ENCODE measurements around the gene GPN1.
"Not testable (repeated sequence)": the region's sequence is repeated elsewhere in the genome, so short reads cannot be mapped to it uniquely, and the experiment has no call there.

The GPN1 gene

GRCh38 chr2:27664622-27665363 is 35.9 kb downstream of the GPN1 start:
- Histone ChIP-seq H3K27me3 (ENCODE audit: control insufficient read depth in 1 of 2, insufficient read depth in 2 of 2, low read length in 2 of 2) (no peaks in the 10 kb centered on the region), H3K27ac (ENCODE audit: low read depth, low read length) (no peak overlapping the region), H3K36me3 (ENCODE audit: control insufficient read depth in 1 of 2, insufficient read depth in 2 of 2, low read length in 2 of 2) (peaks cover 15 to 45% of the 10 kb centered on the region in 2 donors), H3K4me3 (ENCODE audit: low read depth in 1 of 2, low read length in 2 of 2) (peak overlapping the region; percentile 95), H3K9ac (ENCODE audit: low read depth in 1 of 2, low read length in 2 of 2) (peak overlapping the region; percentile 79 to 93), H3K9me3 (ENCODE audit: control insufficient read depth in 1 of 2, low read length in 2 of 2) (no peaks in the 10 kb centered on the region), H3K4me1 (ENCODE audit: control insufficient read depth in 1 of 2, insufficient read depth in 2 of 2, low read length in 2 of 2) (peaks cover 17 to 28% of the 10 kb centered on the region in 2 donors)

- Histone ChIP-seq H3K27me3 (ENCODE audit: control insufficient read depth in 1 of 2, insufficient read depth in 2 of 2, low read length in 2 of 2) (no peaks in the 10 kb centered on the region), H3K9ac (ENCODE audit: low read depth in 1 of 2, low read length in 2 of 2) (no peak overlapping the region), H3K4me3 (ENCODE audit: low read depth in 1 of 2, low read length in 2 of 2) (no peak overlapping the region), H3K27ac (ENCODE audit: low read depth, low read length) (no peak overlapping the region), H3K9me3 (ENCODE audit: control insufficient read depth in 1 of 2, low read length in 2 of 2) (no peaks in the 10 kb centered on the region), H3K36me3 (ENCODE audit: control insufficient read depth in 1 of 2, insufficient read depth in 2 of 2, low read length in 2 of 2) (peaks cover 18 to 28% of the 10 kb centered on the region in 2 donors), H3K4me1 (ENCODE audit: control insufficient read depth in 1 of 2, insufficient read depth in 2 of 2, low read length in 2 of 2) (peaks cover 12 to 24% of the 10 kb centered on the region in 2 donors)
Measured at GRCh38 chr2:27667446-27667845, 38.6 kb downstream of the GPN1 start.

GRCh38 chr2:27671235-27671634 is 42.4 kb downstream of the GPN1 start:
- no peak overlapping the region for H3K9ac ChIP-seq (ENCODE audit: low read depth in 1 of 2, low read length in 2 of 2)
- no peaks in the 10 kb centered on the region for H3K27me3 ChIP-seq (ENCODE audit: control insufficient read depth in 1 of 2, insufficient read depth in 2 of 2, low read length in 2 of 2)
- peaks cover 23 to 48% of the 10 kb centered on the region in 2 donors for H3K36me3 ChIP-seq (ENCODE audit: control insufficient read depth in 1 of 2, insufficient read depth in 2 of 2, low read length in 2 of 2)

GRCh38 chr2:27672723-27673486 is 44.1 kb downstream of the GPN1 start:
- Histone ChIP-seq H3K4me1 (ENCODE audit: control insufficient read depth in 1 of 2, insufficient read depth in 2 of 2, low read length in 2 of 2) (no peaks in the 10 kb centered on the region), H3K4me3 (ENCODE audit: low read depth in 1 of 2, low read length in 2 of 2) (no peak overlapping the region), H3K9me3 (ENCODE audit: control insufficient read depth in 1 of 2, low read length in 2 of 2) (no peaks in the 10 kb centered on the region), H3K27ac (ENCODE audit: low read depth, low read length) (no peak overlapping the region), H3K27me3 (ENCODE audit: control insufficient read depth in 1 of 2, insufficient read depth in 2 of 2, low read length in 2 of 2) (no peaks in the 10 kb centered on the region), H3K36me3 (ENCODE audit: control insufficient read depth in 1 of 2, insufficient read depth in 2 of 2, low read length in 2 of 2) (peaks cover 25 to 55% of the 10 kb centered on the region in 2 donors), H3K9ac (ENCODE audit: low read depth in 1 of 2, low read length in 2 of 2) (no peak overlapping the region)

More at GRCh38 chr2:27671235-27671634, 42.4 kb downstream of the GPN1 start:
- no peak overlapping the region for H3K27ac ChIP-seq (ENCODE audit: low read depth, low read length)
- H3K9me3 ChIP-seq (ENCODE audit: control insufficient read depth in 1 of 2, low read length in 2 of 2) = no peaks in the 10 kb centered on the region
- H3K4me1 ChIP-seq (ENCODE audit: control insufficient read depth in 1 of 2, insufficient read depth in 2 of 2, low read length in 2 of 2) = no peaks in the 10 kb centered on the region
- no peak overlapping the region for H3K4me3 ChIP-seq (ENCODE audit: low read depth in 1 of 2, low read length in 2 of 2)

- H3K4me3 ChIP-seq (ENCODE audit: low read depth in 1 of 2, low read length in 2 of 2) = no peak overlapping the region
- H3K36me3 ChIP-seq (ENCODE audit: control insufficient read depth in 1 of 2, insufficient read depth in 2 of 2, low read length in 2 of 2) = peaks cover 15 to 57% of the 10 kb centered on the region in 2 donors
- peaks cover 6 to 10% of the 10 kb centered on the region in 2 donors for H3K4me1 ChIP-seq (ENCODE audit: control insufficient read depth in 1 of 2, insufficient read depth in 2 of 2, low read length in 2 of 2)
- H3K9ac ChIP-seq (ENCODE audit: low read depth in 1 of 2, low read length in 2 of 2) = no peak overlapping the region
- no peaks in the 10 kb centered on the region for H3K27me3 ChIP-seq (ENCODE audit: control insufficient read depth in 1 of 2, insufficient read depth in 2 of 2, low read length in 2 of 2)
- H3K27ac ChIP-seq (ENCODE audit: low read depth, low read length) = no peak overlapping the region
- H3K9me3 ChIP-seq (ENCODE audit: control insufficient read depth in 1 of 2, low read length in 2 of 2) = no peaks in the 10 kb centered on the region
Measured at GRCh38 chr2:27680571-27680970, 51.7 kb downstream of the GPN1 start.

GRCh38 chr2:27681841-27682240 is 53.0 kb downstream of the GPN1 start:
- H3K27ac ChIP-seq (ENCODE audit: low read depth, low read length) = no peak overlapping the region
- no peak overlapping the region for H3K9ac ChIP-seq (ENCODE audit: low read depth in 1 of 2, low read length in 2 of 2)
- no peak overlapping the region for H3K4me3 ChIP-seq (ENCODE audit: low read depth in 1 of 2, low read length in 2 of 2)
- H3K4me1 ChIP-seq (ENCODE audit: control insufficient read depth in 1 of 2, insufficient read depth in 2 of 2, low read length in 2 of 2) = peaks cover 6 to 10% of the 10 kb centered on the region in 2 donors
- H3K36me3 ChIP-seq (ENCODE audit: control insufficient read depth in 1 of 2, insufficient read depth in 2 of 2, low read length in 2 of 2) = peaks cover 16 to 56% of the 10 kb centered on the region in 2 donors
- no peaks in the 10 kb centered on the region for H3K9me3 ChIP-seq (ENCODE audit: control insufficient read depth in 1 of 2, low read length in 2 of 2)
- H3K27me3 ChIP-seq (ENCODE audit: control insufficient read depth in 1 of 2, insufficient read depth in 2 of 2, low read length in 2 of 2) = no peaks in the 10 kb centered on the region

- H3K27me3 ChIP-seq (ENCODE audit: control insufficient read depth in 1 of 2, insufficient read depth in 2 of 2, low read length in 2 of 2); H3K9ac ChIP-seq (ENCODE audit: low read depth in 1 of 2, low read length in 2 of 2); H3K9me3 ChIP-seq (ENCODE audit: control insufficient read depth in 1 of 2, low read length in 2 of 2); H3K4me3 ChIP-seq (ENCODE audit: low read depth in 1 of 2, low read length in 2 of 2); H3K4me1 ChIP-seq (ENCODE audit: control insufficient read depth in 1 of 2, insufficient read depth in 2 of 2, low read length in 2 of 2); H3K27ac ChIP-seq (ENCODE audit: low read depth, low read length): not testable (repeated sequence)
- peaks cover 16 to 57% of the 10 kb centered on the region in 2 donors for H3K36me3 ChIP-seq (ENCODE audit: control insufficient read depth in 1 of 2, insufficient read depth in 2 of 2, low read length in 2 of 2)
Measured at GRCh38 chr2:27682334-27682771, 53.5 kb downstream of the GPN1 start.

GRCh38 chr2:27683390-27684071 is 54.7 kb downstream of the GPN1 start:
- Histone ChIP-seq H3K9ac (ENCODE audit: low read depth in 1 of 2, low read length in 2 of 2) (no peak overlapping the region), H3K36me3 (ENCODE audit: control insufficient read depth in 1 of 2, insufficient read depth in 2 of 2, low read length in 2 of 2) (peaks cover 10 to 56% of the 10 kb centered on the region in 2 donors), H3K27me3 (ENCODE audit: control insufficient read depth in 1 of 2, insufficient read depth in 2 of 2, low read length in 2 of 2) (no peaks in the 10 kb centered on the region), H3K27ac (ENCODE audit: low read depth, low read length) (no peak overlapping the region), H3K4me1 (ENCODE audit: control insufficient read depth in 1 of 2, insufficient read depth in 2 of 2, low read length in 2 of 2) (peaks cover 6 to 10% of the 10 kb centered on the region in 2 donors), H3K9me3 (ENCODE audit: control insufficient read depth in 1 of 2, low read length in 2 of 2) (no peaks in the 10 kb centered on the region), H3K4me3 (ENCODE audit: low read depth in 1 of 2, low read length in 2 of 2) (no peak overlapping the region)

- H3K9me3 ChIP-seq (ENCODE audit: control insufficient read depth in 1 of 2, low read length in 2 of 2); H3K27ac ChIP-seq (ENCODE audit: low read depth, low read length); H3K4me3 ChIP-seq (ENCODE audit: low read depth in 1 of 2, low read length in 2 of 2); H3K9ac ChIP-seq (ENCODE audit: low read depth in 1 of 2, low read length in 2 of 2); H3K27me3 ChIP-seq (ENCODE audit: control insufficient read depth in 1 of 2, insufficient read depth in 2 of 2, low read length in 2 of 2); H3K4me1 ChIP-seq (ENCODE audit: control insufficient read depth in 1 of 2, insufficient read depth in 2 of 2, low read length in 2 of 2): not testable (repeated sequence)
- peaks cover 13 to 58% of the 10 kb centered on the region in 2 donors for H3K36me3 ChIP-seq (ENCODE audit: control insufficient read depth in 1 of 2, insufficient read depth in 2 of 2, low read length in 2 of 2)
Measured at GRCh38 chr2:27685006-27685405, 56.2 kb downstream of the GPN1 start.

- no peak overlapping the region for H3K9ac ChIP-seq (ENCODE audit: low read depth in 1 of 2, low read length in 2 of 2)
- H3K4me3 ChIP-seq (ENCODE audit: low read depth in 1 of 2, low read length in 2 of 2) = no peak overlapping the region
- H3K27me3 ChIP-seq (ENCODE audit: control insufficient read depth in 1 of 2, insufficient read depth in 2 of 2, low read length in 2 of 2) = no peaks in the 10 kb centered on the region
- no peak overlapping the region for H3K27ac ChIP-seq (ENCODE audit: low read depth, low read length)
- H3K4me1 ChIP-seq (ENCODE audit: control insufficient read depth in 1 of 2, insufficient read depth in 2 of 2, low read length in 2 of 2) = peaks cover 6 to 10% of the 10 kb centered on the region in 2 donors
- peaks cover 13 to 58% of the 10 kb centered on the region in 2 donors for H3K36me3 ChIP-seq (ENCODE audit: control insufficient read depth in 1 of 2, insufficient read depth in 2 of 2, low read length in 2 of 2)
- no peaks in the 10 kb centered on the region for H3K9me3 ChIP-seq (ENCODE audit: control insufficient read depth in 1 of 2, low read length in 2 of 2)
Measured at GRCh38 chr2:27685577-27685976, 56.7 kb downstream of the GPN1 start.

All from duodenal mucosa (tissue), 2 donors.